SK-N-SH (cell line): ENCODE data around the gene FAM131C.

Source experiments
- CTCF ChIP-seq: fragments of 200-600 bp; sonication (generic); IDR thresholded peaks from 2 replicates; pipeline ENCODE4 v1.6.1; 2017; ENCODE audit warnings: antibody characterized with exemption, mild to moderate bottlenecking, moderate library complexity
- GABPA ChIP-seq: IDR thresholded peaks from 2 replicates; pipeline ENCODE4 v1.4.0; 2012; ENCODE audit warnings: low read depth, mild to moderate bottlenecking
- POLR2AphosphoS5 ChIP-seq: IDR thresholded peaks from 2 replicates; pipeline ENCODE4 v1.6.1; 2012; ENCODE audit warnings: low read depth, low read length
- TCF12 ChIP-seq: IDR thresholded peaks from 2 replicates; pipeline ENCODE4 v1.4.0; 2012
- YY1 ChIP-seq: IDR thresholded peaks from 2 replicates; pipeline ENCODE4 v1.4.0; 2012; ENCODE audit warnings: low read depth, mild to moderate bottlenecking

- TF ChIP-seq CTCF (peak; percentile 31), TCF12 (no peak), YY1 (no peak), POLR2AphosphoS5 (no peak), GABPA (no peak)
Observed at GRCh38 chr1:16072616-16073484, 601 bp downstream of the FAM131C start.
